ENCODE results near the gene MPZL3.

DNA sequence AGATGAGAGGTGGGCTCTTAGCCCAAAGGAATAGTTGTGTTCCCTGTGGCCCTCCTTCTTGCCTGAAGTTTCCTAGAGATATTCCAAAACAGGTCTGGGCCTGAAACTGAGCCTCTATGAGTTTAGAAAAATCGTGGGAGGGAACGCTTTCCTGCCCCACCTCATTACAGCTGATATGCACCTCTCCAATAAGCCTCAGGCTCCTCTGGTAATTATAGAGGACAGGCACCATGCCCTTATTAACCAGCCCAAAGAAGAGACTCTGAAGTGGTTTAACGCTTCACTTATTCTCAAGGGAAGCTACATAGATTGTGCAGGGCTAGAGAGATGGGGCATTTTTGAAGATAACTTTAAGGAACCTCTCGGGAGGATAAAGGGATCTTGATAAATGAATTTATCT, 15.3 kb upstream of the MPZL3 start:
- TF ChIP-seq, protein P1, sequence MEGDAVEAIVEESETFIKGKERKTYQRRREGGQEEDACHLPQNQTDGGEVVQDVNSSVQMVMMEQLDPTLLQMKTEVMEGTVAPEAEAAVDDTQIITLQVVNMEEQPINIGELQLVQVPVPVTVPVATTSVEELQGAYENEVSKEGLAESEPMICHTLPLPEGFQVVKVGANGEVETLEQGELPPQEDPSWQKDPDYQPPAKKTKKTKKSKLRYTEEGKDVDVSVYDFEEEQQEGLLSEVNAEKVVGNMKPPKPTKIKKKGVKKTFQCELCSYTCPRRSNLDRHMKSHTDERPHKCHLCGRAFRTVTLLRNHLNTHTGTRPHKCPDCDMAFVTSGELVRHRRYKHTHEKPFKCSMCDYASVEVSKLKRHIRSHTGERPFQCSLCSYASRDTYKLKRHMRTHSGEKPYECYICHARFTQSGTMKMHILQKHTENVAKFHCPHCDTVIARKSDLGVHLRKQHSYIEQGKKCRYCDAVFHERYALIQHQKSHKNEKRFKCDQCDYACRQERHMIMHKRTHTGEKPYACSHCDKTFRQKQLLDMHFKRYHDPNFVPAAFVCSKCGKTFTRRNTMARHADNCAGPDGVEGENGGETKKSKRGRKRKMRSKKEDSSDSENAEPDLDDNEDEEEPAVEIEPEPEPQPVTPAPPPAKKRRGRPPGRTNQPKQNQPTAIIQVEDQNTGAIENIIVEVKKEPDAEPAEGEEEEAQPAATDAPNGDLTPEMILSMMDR (IDR thresholded peaks at IDR 0.05) = no peak
- TF ChIP-seq POLR2A (IDR thresholded peaks at IDR 0.05) = no peak
